ENCODE results near the gene PLEKHG1. TPM values are rescaled to one million over a fixed set of nuclear protein-coding genes. Genes with fewer than 3 reads are reported as not detected.

The PLEKHG1 gene
- total and polyA plus RNA-seq, 2 of the 13 experiments (the other 11 are each of a cell fraction or from before 2014, with no cell fraction given): 0.03 to 0.04 TPM

- TF ChIP-seq SALL1 (CRISPR knock-in tag; IDR thresholded peaks at IDR 0.05): peak; percentile 12; the same call in 1 of the 2 replicates
- TF ChIP-seq CREM (IDR thresholded peaks at IDR 0.05): no peak
- TF ChIP-seq CREM (CRISPR knock-in tag; IDR thresholded peaks at IDR 0.05): no peak
- no peak for TF ChIP-seq ZFY (CRISPR knock-in tag; IDR thresholded peaks at IDR 0.05)
- TF ChIP-seq ZNF660 (CRISPR knock-in tag; IDR thresholded peaks at IDR 0.05; ENCODE audit: borderline replicate concordance, low read depth): no peak
- no peak for TF ChIP-seq CEBPB (IDR thresholded peaks at IDR 0.05; ENCODE audit: borderline replicate concordance, low read depth, low read length)
- no peak for TF ChIP-seq ZNF530 (CRISPR knock-in tag; IDR thresholded peaks at IDR 0.05; ENCODE audit: low read depth)
- TF ChIP-seq HMG20A (CRISPR knock-in tag; IDR thresholded peaks at IDR 0.05; ENCODE audit: borderline replicate concordance): no peak
- TF ChIP-seq ZSCAN30 (CRISPR knock-in tag; IDR thresholded peaks at IDR 0.05): no peak
- TF ChIP-seq SIX4 (CRISPR knock-in tag; IDR thresholded peaks at IDR 0.05): peak; percentile 55; the same call in 1 of the 2 replicates
- TF ChIP-seq HOXA9 (CRISPR knock-in tag; IDR thresholded peaks at IDR 0.05; ENCODE audit: borderline replicate concordance): no peak
These were observed 3.2 kb upstream of the PLEKHG1 start (continued) for GRCh38 chr6:150596439-150596838.

GRCh38 chr6:150598401-150598800, 1.3 kb upstream of the PLEKHG1 start:
- CTCF ChIA-PET (ENCODE audit: low intra/inter-chr PET ratio, low total read pairs): interaction anchor here (1.1 kb wide), 1 partner anchor 180 kb away, joined by 3 read pairs; no protein-coding TSS in a partner anchor

More at GRCh38 chr6:150598401-150598800, 1.3 kb upstream of the PLEKHG1 start:
- FAIRE-seq (no peak), DNase-seq (ENCODE audit: low spot score) (no peak), ATAC-seq (no peak)
- no peaks in the 10 kb centered on the region for H3K9me3 ChIP-seq (ENCODE audit: low read length)
- peaks cover 1 to 45% of the 10 kb centered on the region in 2 experiments; a peak in 3 of 5 replicates for H3K27me3 ChIP-seq (ENCODE audit: control insufficient read depth in 1 of 2, insufficient read depth in 2 of 2, low read length in 2 of 2)
- H3K9ac ChIP-seq (ENCODE audit: insufficient read depth, low read depth, low read length): no peak overlapping the region
- no peak for TF ChIP-seq ZSCAN29 (CRISPR knock-in tag; conservative IDR thresholded peaks at IDR 0.05)
- no peak for TF ChIP-seq ZIK1 (CRISPR knock-in tag; IDR thresholded peaks at IDR 0.05; ENCODE audit: borderline replicate concordance, low read depth)
- TF ChIP-seq ZNF687 (CRISPR knock-in tag; IDR thresholded peaks at IDR 0.05): no peak
- no peak for TF ChIP-seq ARID2 (CRISPR knock-in tag; IDR thresholded peaks at IDR 0.05; ENCODE audit: borderline replicate concordance)
- TF ChIP-seq ZNF672 (CRISPR knock-in tag; IDR thresholded peaks at IDR 0.05): no peak
- no peak for TF ChIP-seq ZBTB14 (CRISPR knock-in tag; IDR thresholded peaks at IDR 0.05)
- no peak for TF ChIP-seq ZNF468 (CRISPR knock-in tag; IDR thresholded peaks at IDR 0.05)
- no peak for TF ChIP-seq ZNF790 (CRISPR knock-in tag; IDR thresholded peaks at IDR 0.05; ENCODE audit: borderline replicate concordance)
- no peak for TF ChIP-seq MTA1 (CRISPR knock-in tag; IDR thresholded peaks at IDR 0.05; ENCODE audit: borderline replicate concordance)
- no TSS peak for BruUV-seq (replicated peaks)
- H3K4me3 ChIP-seq (replicated peaks in 1 of 3; ENCODE audit: insufficient read depth in 1 of 3, low read depth in 2 of 3, low read length in 3 of 3): no peak overlapping the region
- 47% methylated on average over 4 of the region's 4 CpGs for WGBS (ENCODE audit: low lambda C conversion rate)
- POLR2A ChIA-PET: no interaction called here
- H4K20me1 ChIP-seq (ENCODE audit: insufficient read depth, low read length): no peaks in the 10 kb centered on the region; the same call in 1 of the 2 replicates
- H3K27ac ChIP-seq (ENCODE audit: extremely low read length, insufficient read depth, low read length): no peak overlapping the region
- H3K4me1 ChIP-seq (ENCODE audit: insufficient read depth, low read length): peaks cover 12% of the 10 kb centered on the region; the same call in 1 of the 2 replicates
- no peak overlapping the region for H2AFZ ChIP-seq (ENCODE audit: low read length)
- no peaks in the 10 kb centered on the region for H3K79me2 ChIP-seq (ENCODE audit: insufficient read depth, low read length)
- in situ Hi-C loops (cut with HindIII; ENCODE audit: extremely low pct_ligation_motif_present, low pct_unique_long_range_greater_than_20kb): no loop called here
- intact Hi-C loops (cut with micrococcal nuclease; ENCODE audit: unreplicated experiment): no loop called here
- H3K36me3 ChIP-seq (replicated peaks in 1 of 2; ENCODE audit: control insufficient read depth in 1 of 2, insufficient read depth in 2 of 2, low read length in 2 of 2): no peaks in the 10 kb centered on the region
- no peak overlapping the region for H3K4me2 ChIP-seq (ENCODE audit: low read depth, low read length)

Measured in HepG2 (cell line).